GM12873 (cell line): ENCODE results near the gene HGFAC.

ENCODE experiments used
- TF ChIP-seq, protein P1 (sequence below): IDR thresholded peaks from 2 replicates; pipeline ENCODE4 v1.5.1; 2012; ENCODE audit warnings: low read depth, mild to moderate bottlenecking, moderate library complexity, low read length, control low read depth; ENCODE audit not compliant: insufficient read depth; ENCODE audit errors: missing control alignments

Gene HGFAC

DNA sequence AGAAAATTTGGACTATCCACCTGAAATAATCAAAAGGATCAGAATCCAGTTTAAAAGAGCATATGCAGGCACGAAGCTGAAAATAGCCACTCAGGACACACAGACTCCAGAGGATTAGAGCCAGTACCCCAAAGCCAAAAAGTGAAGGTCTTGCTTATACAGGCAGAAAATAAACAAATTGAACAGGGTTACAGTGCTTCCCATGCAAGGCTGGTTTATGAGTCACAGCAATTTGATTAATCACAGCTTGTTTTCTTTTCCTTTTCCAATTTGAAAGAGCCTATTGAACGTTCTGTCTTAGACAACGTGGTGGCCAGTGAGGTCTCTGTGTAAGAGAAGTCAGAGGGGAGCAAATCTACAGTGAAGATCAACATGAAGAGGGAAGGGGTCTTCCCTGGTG is 10.2 kb downstream of the HGFAC start:
- TF ChIP-seq, protein P1, sequence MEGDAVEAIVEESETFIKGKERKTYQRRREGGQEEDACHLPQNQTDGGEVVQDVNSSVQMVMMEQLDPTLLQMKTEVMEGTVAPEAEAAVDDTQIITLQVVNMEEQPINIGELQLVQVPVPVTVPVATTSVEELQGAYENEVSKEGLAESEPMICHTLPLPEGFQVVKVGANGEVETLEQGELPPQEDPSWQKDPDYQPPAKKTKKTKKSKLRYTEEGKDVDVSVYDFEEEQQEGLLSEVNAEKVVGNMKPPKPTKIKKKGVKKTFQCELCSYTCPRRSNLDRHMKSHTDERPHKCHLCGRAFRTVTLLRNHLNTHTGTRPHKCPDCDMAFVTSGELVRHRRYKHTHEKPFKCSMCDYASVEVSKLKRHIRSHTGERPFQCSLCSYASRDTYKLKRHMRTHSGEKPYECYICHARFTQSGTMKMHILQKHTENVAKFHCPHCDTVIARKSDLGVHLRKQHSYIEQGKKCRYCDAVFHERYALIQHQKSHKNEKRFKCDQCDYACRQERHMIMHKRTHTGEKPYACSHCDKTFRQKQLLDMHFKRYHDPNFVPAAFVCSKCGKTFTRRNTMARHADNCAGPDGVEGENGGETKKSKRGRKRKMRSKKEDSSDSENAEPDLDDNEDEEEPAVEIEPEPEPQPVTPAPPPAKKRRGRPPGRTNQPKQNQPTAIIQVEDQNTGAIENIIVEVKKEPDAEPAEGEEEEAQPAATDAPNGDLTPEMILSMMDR, result no peak

DNA sequence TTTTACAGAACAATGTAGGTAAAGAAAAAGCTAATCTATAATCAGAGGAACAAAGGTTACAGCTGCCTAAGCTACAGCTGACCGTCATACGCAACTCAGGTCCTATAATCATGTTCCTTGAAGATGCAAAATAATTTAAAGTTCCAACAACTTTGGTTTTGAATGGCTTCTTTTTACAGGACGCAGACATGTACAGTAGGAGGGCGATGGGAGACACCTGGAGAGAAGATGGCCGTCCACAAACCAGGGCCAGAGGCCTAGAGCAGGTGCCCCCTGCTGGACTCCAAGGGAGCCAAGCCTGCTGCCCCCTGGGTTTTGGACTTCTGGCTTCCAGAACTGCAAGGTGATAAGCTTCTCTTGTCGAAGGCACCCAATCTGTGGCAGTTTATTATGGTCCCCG is 10.6 kb downstream of the HGFAC start:
- TF ChIP-seq, protein P1, result peak; percentile 35

DNA sequence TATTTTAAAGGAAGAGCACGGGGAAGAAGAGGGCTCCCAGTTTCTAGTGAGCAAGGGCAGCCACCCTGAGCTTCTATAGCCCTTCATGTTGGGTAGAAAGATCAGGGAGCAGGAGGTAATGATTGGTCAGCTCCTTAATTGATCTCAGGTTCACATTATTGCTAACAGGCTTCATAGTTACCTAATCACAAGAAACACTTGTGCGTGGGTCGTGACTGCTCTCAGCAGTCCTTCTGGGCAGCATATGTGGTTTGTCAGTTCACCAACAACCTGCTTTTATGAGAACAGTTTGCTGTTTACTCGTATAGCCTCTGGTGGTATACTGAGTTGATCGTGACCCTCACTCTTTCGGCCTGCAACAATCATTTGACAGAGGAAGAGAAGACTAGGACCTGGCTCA is 16.6 kb downstream of the HGFAC start:
- TF ChIP-seq, protein P1, result no peak

DNA sequence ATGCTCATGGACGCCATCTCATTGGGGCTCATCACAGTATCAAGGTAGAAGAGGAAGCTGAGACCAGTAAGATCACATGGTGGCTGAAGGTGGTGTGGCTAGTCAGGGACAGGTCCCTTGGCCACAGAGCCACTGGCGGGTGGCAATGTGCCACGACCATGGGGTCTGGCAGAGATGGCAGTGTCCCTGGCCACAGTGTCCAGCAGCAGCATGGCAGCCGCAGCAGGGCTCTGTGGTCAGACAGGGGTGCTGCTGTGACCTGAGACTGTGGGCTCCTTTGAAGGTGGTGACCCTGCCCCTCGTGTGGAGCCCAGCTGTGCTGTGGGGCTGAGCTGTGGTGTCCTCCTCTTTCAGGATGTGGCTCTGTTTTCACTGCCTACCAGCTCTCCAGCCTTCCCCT is 19.2 kb downstream of the HGFAC start:
- TF ChIP-seq, protein P1, result no peak

DNA sequence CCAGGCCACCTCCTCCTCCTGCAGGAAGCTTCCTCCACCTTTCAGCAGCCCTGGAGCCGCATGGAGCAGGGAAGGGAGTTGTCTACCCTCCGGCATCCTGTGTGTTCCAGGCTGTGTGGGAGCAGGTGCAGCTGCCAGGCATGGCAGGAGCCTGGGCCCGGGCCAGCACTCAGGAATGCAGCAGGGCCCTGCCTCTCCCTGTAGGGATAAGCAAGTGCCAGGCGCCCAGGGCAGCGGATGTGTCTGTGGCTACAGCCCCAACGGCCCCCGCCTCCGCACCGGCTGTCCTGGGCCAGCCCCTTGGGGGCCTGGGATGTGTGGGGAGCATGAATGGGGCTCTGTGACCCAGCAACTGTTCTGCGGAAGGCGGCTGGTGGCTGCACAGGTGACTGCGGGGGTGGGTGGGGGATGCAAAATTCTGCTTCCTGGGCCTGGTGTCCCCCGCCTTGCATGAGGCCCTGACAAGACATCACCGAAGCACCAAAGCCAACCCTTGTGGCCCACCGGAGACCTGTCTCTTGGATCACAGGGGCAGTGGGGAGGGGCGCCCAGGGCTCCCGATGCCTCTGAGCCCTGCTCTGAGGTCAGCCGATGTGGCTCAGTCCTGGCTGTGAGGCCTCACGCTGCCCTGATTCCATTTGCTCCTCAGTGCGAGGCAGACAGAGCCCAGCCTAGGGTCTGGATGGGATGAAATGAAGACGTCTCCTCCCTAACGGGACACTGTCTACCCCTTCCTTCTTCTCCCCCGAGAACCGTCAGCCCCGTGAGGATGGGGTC is 19.9 kb downstream of the HGFAC start:
- TF ChIP-seq, protein P1, result no peak

DNA sequence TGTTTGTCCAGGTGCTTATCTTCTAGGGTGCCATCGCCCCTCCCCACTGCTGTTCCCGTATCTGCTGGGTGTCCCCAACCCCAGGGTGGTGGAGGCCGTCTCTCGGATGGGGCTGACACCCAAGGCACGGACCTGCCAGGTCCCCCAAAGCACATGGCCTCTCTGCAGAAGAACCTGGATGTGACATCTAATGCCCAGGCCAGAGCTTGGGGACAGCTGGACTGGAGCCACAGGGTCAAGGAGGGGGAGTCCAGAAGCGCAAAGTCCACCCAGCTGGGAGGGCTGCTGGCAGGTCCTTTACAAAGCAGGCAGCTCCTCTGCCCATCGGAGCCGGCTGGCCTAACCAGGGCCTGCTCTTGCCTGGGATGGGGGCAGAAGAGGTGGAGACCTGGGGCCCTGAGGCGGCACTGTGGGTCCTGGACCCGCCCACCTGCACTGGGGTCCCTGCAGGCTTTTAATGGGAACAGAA is 20.6 kb downstream of the HGFAC start:
- TF ChIP-seq, protein P1, result no peak

DNA sequence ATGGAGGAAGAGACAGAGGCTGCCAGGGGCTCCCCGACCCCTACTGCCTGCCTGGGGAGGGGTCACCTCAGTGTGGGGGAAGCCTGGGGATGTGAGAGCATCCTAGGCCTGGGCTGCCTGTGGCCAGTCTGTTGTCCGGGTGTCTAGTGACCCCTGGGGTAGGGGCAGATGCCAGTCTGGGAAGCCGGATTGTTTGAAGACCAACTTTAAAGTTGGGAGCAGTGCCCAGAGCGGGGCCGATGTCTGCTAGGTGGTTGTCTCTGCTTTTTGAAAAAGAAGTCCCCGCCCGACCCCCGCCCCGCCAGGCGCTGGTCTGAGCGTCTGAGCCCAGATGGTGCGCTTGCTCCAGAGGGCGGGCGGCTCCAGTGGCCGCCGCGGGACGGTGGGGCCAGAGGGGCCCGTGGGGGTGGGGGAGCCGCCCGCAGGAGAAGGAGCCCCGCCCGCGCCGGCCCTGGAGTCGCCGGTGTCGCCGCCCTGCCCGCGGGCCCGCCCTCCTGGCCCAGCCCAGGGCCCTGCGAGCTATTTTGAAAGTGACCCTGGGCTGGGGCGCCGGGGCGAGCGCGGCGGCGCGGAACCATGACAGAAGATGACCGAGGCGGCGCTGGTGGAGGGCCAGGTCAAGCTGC is 21.1 kb downstream of the HGFAC start, which contains the start of gene DOK7:
Gene DOK7 (plus strand): TSS at position 517 of the 626 bp plus-strand sequence. CDS start 70 bp downstream, at position 587.
- TF ChIP-seq, protein P1, result no peak
